Gastrocnemius medialis (tissue), 4 donors: Measurements from ENCODE around the gene MT1HL1. TPM values are rescaled to one million over a fixed set of nuclear protein-coding genes. Genes with fewer than 3 reads are reported as not detected.
A peak's percentile ranks its signal among the peaks of the same experiment; 100 is the strongest.

Experiments used
- ATAC-seq, 2 donors: fragments of 150-250 bp; one replicate each; pipeline ENCODE4 v1.9.1; 2016
- DNase-seq, 2 donors: peaks; one replicate each; pipeline ENCODE4 v3.0.0-alpha.2; 2019
- H3K27ac ChIP-seq, 4 donors: fragments of 200-600 bp; sonication (generic); 1 replicate in 1 of 4; 2 replicates in 3 of 4; pipeline ENCODE4 v1.5.1; 2016 to 2018; ENCODE audit warnings: mild to moderate bottlenecking in 2 of 4, moderate library complexity in 1 of 4
- H3K27me3 ChIP-seq, 3 donors: fragments of 200-600 bp; sonication (generic) in 2 of 3; 1 replicate in 1 of 3; 2 replicates in 2 of 3; pipeline versions ENCODE4 v1.5.1 to v1.6.0; 2016 to 2019; ENCODE audit warnings: mild to moderate bottlenecking in 1 of 3, moderate library complexity in 1 of 3
- H3K36me3 ChIP-seq, 2 donors: fragments of 200-600 bp; sonication (generic) in 1 of 2; one replicate each; pipeline ENCODE4 v1.5.1; 2017 to 2018
- H3K4me1 ChIP-seq, 2 donors: fragments of 200-600 bp; sonication (generic) in 1 of 2; one replicate each; pipeline ENCODE4 v1.5.1; 2016 to 2017; ENCODE audit warnings: mild to moderate bottlenecking in 2 of 2
- H3K4me3 ChIP-seq, 4 donors: fragments of 200-600 bp; sonication (generic) in 3 of 4; 1 replicate in 1 of 4; 2 replicates in 3 of 4; pipeline ENCODE4 v1.5.1; 2016 to 2019; ENCODE audit warnings: mild to moderate bottlenecking in 2 of 4
- H3K9me3 ChIP-seq, 3 donors: fragments of 200-600 bp; sonication (generic) in 2 of 3; 1 replicate in 1 of 3; 2 replicates in 2 of 3; pipeline ENCODE4 v1.5.1; 2016 to 2019
- POLR2A ChIP-seq, 2 donors: fragments of 450-650 bp; IDR thresholded peaks; one replicate each; pipeline ENCODE4 v1.6.1; 2017; ENCODE audit warnings: antibody characterized with exemption in 2 of 2, mild to moderate bottlenecking in 2 of 2, moderate library complexity in 2 of 2
- in situ Hi-C, 4 donors: fragments of 200-750 bp; cut with MboI; loops; one replicate each; pipeline versions ENCODE4 v1.15.0 to v1.8.0; 2017; ENCODE audit warnings: low sequenced_read_pairs in 4 of 4
- intact Hi-C: fragments of 100-400 bp; cut with DNase I; formaldehyde crosslinking; loops from one replicate; pipeline ENCODE4 v1.15.1; 2023; ENCODE audit warnings: low total_unique reads
- total RNA-seq, 4 donors: library from RNA; depleted of rRNA; stranded (reverse); fragments of >200 nt; gene quantifications; one replicate each; pipeline versions ENCODE4 v1.1.0 to v1.2.3, GENCODE V29; 2016
- TF ChIP-seq, protein P1 (sequence below), 5 experiments: fragments of 450-650 bp in 3 of 5; fragments of 200-600 bp in 2 of 5; sonication (generic) in 2 of 5; IDR thresholded peaks in 4 of 5; conservative IDR thresholded peaks in 1 of 5; 1 replicate in 4 of 5; 2 replicates in 1 of 5; pipeline ENCODE4 v1.5.1; 2016 to 2019; ENCODE audit warnings: antibody characterized with exemption in 5 of 5, mild to moderate bottlenecking in 3 of 5, moderate library complexity in 3 of 5

MT1HL1 gene
- total RNA-seq, 4 donors from 2014 or later = not detected

DNA sequence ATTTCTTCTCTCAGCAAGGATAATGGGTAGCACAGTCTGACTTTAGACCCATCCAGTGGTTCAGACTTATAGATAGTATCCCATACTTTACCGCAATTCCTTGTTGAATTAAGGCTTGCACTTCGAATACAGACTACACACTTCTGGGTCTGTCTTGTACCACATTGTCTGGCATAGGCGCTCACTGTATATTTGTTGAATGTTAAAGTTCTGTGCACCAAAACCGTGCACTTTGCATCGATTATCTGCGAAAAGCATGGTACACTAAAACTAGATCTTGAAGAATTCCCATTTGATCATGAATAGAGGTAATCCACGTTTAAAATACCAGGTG is 37.2 kb upstream of the MT1HL1 start:
- peaks cover 25 to 45% (median 32%) of the 10 kb centered on the region in 3 donors for H3K27me3 ChIP-seq
- DNase-seq (no peak), ATAC-seq (no peak)
- in situ Hi-C loops (no loop called here), intact Hi-C loops (no loop called here)
- TF ChIP-seq, protein P1, sequence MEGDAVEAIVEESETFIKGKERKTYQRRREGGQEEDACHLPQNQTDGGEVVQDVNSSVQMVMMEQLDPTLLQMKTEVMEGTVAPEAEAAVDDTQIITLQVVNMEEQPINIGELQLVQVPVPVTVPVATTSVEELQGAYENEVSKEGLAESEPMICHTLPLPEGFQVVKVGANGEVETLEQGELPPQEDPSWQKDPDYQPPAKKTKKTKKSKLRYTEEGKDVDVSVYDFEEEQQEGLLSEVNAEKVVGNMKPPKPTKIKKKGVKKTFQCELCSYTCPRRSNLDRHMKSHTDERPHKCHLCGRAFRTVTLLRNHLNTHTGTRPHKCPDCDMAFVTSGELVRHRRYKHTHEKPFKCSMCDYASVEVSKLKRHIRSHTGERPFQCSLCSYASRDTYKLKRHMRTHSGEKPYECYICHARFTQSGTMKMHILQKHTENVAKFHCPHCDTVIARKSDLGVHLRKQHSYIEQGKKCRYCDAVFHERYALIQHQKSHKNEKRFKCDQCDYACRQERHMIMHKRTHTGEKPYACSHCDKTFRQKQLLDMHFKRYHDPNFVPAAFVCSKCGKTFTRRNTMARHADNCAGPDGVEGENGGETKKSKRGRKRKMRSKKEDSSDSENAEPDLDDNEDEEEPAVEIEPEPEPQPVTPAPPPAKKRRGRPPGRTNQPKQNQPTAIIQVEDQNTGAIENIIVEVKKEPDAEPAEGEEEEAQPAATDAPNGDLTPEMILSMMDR (IDR thresholded peaks at IDR 0.05 in 4 of 5, conservative IDR thresholded peaks at IDR 0.05 in 1 of 5) = no peak
- TF ChIP-seq POLR2A (IDR thresholded peaks at IDR 0.05) = no peak
- no peaks in the 10 kb centered on the region for H3K36me3 ChIP-seq
- peak overlapping the region in 2 of 4 donors; percentile 25 to 31 for H3K4me3 ChIP-seq
- H3K27ac ChIP-seq = no peak overlapping the region
- no peaks in the 10 kb centered on the region for H3K9me3 ChIP-seq
- no peaks in the 10 kb centered on the region for H3K4me1 ChIP-seq

DNA sequence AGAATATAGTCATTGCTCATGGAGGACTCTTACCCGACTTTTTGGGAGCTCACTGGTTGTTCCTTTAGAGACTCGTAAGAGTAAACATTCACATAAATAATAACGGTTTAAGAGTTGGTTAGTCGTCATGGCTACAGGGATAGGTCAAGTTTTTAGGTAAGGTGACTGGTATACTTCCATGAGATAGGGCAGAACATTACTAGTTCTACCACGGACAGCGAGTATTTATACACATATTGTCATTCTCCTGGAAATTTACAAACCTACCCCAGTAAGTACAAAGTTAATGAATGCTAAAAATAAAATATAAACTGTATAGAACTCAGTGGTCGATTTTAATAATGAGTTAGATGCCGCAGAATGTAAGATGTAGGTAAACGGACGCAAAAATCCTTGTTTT is 36.6 kb upstream of the MT1HL1 start:
- Histone ChIP-seq H3K27ac (no peak overlapping the region), H3K27me3 (peaks cover 25 to 45% (median 27%) of the 10 kb centered on the region in 3 donors), H3K4me1 (no peaks in the 10 kb centered on the region), H3K9me3 (no peaks in the 10 kb centered on the region), H3K4me3 (no peak overlapping the region), H3K36me3 (no peaks in the 10 kb centered on the region)
- ATAC-seq = no peak
- TF ChIP-seq, protein P1 (IDR thresholded peaks at IDR 0.05 in 4 of 5, conservative IDR thresholded peaks at IDR 0.05 in 1 of 5) = no peak
- no peak for TF ChIP-seq POLR2A (IDR thresholded peaks at IDR 0.05)
- intact Hi-C loops (no loop called here), in situ Hi-C loops (no loop called here)
- DNase-seq = no peak

DNA sequence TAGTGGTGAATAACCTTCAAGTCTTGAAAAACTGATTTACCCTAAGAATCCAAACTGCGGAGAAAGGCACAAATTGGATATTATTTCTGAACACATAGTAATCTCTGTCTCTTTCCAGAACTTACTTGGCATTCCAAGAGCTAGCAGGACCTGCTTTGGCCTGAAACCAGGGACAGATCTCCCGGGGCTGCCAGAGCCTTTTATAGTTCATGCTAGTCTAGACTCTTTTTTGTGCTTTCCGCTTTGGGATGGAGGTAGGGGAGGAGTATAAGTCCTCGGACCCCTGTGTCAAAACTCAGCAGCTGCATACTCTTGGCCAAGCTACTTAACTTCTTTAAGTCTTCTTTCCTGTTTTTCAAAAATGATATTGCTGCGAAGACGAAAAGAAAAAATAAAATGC is 34.0 kb upstream of the MT1HL1 start:
- ATAC-seq (no peak), DNase-seq (no peak)
- Histone ChIP-seq H3K4me1 (no peaks in the 10 kb centered on the region), H3K4me3 (no peak overlapping the region), H3K27me3 (peaks cover 14 to 27% (median 20%) of the 10 kb centered on the region in 3 donors), H3K36me3 (no peaks in the 10 kb centered on the region), H3K9me3 (no peaks in the 10 kb centered on the region), H3K27ac (no peak overlapping the region)
- in situ Hi-C loops = no loop called here
- no peak for TF ChIP-seq POLR2A (IDR thresholded peaks at IDR 0.05)
- intact Hi-C loops = no loop called here

DNA sequence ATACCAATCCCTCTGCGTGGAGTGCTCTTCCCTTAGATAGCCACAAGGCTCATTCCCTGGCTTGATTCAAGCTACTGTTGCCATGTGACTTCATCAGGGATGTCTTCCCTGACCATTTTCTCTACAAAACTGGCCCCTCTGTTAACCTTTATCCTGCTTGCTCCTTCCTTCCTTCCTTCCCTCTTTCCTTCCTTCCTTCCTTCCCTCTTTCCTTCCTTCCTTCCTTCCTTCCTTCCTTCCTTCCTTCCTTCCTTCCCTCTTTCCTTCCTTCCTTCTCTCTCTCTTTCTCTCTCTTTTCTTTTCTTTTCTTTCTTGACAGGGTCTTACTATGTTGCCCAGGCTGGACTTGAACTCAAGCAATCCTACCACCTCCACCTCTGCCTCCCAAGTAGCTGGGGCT is 31.5 kb upstream of the MT1HL1 start:
- H3K9me3 ChIP-seq = no peaks in the 10 kb centered on the region
- H3K4me1 ChIP-seq = no peaks in the 10 kb centered on the region
- H3K27me3 ChIP-seq = peaks cover 0 to 10% (median 5%) of the 10 kb centered on the region in 3 donors
- ATAC-seq = no peak
- TF ChIP-seq, protein P1 (IDR thresholded peaks at IDR 0.05 in 4 of 5, conservative IDR thresholded peaks at IDR 0.05 in 1 of 5) = no peak
- no peak for TF ChIP-seq POLR2A (IDR thresholded peaks at IDR 0.05)
- in situ Hi-C loops (no loop called here), intact Hi-C loops (no loop called here)
- no peak overlapping the region for H3K4me3 ChIP-seq
- H3K36me3 ChIP-seq = no peaks in the 10 kb centered on the region
- no peak overlapping the region for H3K27ac ChIP-seq
- DNase-seq = no peak

DNA sequence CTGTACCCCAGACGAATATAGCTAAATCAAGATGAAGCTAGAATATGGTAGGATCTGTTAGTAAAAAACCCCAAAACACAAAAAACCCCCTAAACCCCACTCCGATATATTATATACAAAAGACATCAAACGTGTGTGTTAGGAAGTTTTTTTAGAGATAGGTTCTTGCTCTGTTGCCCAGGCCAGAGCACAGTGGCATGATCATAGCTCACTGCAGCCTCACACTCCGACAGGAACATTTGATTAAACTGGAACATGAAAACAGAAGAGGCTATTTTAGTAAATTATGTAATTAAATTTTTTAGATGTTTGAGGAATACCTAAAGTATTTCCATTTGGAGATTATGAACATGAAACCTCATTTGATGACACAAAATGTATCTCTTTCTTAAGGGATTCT is 29.6 kb upstream of the MT1HL1 start:
- Histone ChIP-seq H3K36me3 (no peaks in the 10 kb centered on the region), H3K27me3 (peaks cover 0 to 3% (median 0%) of the 10 kb centered on the region in 3 donors), H3K4me3 (no peak overlapping the region), H3K27ac (no peak overlapping the region), H3K4me1 (no peaks in the 10 kb centered on the region), H3K9me3 (no peaks in the 10 kb centered on the region)
- TF ChIP-seq, protein P1 (IDR thresholded peaks at IDR 0.05 in 4 of 5, conservative IDR thresholded peaks at IDR 0.05 in 1 of 5) = no peak
- TF ChIP-seq POLR2A (IDR thresholded peaks at IDR 0.05) = no peak
- intact Hi-C loops = no loop called here
- no peak for ATAC-seq
- in situ Hi-C loops = no loop called here
- DNase-seq = no peak
